ENCODE measurements around the gene UGGT2.
"Not testable (repeated sequence)": the region's sequence is repeated elsewhere in the genome, so short reads cannot be mapped to it uniquely, and the experiment has no call there.

UGGT2 gene

DNA sequence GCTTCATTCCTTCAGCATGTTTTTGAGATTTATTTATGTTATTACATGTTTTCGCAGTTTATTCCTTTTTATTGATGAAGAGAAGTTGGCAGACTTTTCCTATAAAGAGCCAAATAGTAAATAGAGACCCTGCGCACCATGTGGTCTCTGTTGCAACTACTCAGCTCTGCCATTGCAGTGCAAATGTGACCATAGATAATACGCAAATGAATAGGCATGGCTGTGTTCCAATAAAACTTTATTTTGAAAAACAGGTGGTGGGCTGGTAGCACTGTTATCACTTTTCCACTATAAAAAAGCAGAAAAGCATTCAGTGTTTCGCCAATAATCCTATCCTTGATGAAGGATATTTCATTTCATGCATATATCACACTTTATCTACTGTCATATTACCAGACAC lies 281.3 kb downstream of the UGGT2 start:
- no peak overlapping the region for H3K27ac ChIP-seq
- DNase-seq (ENCODE audit: low read depth, low spot score), result no peak

DNA sequence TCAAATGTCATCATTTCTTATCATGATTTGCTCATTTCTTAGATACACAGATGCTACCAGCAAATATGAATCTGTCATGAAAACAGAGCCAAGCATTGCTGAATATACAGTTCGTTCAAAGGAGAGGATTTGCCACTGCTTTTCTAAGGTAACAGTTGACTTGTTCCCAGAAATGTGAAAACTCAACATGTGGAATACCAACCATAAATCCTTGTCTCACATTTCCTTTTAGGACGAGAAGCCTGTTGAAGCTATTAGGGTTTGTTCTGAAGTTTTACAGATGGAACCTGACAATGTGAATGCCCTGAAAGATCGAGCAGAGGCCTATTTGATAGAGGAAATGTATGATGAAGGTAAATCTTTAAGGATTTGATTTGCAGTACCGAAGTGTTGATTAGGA lies 289.6 kb downstream of the UGGT2 start:
- H3K27ac ChIP-seq, result no peak overlapping the region
- DNase-seq (ENCODE audit: low read depth, low spot score), result no peak

DNA sequence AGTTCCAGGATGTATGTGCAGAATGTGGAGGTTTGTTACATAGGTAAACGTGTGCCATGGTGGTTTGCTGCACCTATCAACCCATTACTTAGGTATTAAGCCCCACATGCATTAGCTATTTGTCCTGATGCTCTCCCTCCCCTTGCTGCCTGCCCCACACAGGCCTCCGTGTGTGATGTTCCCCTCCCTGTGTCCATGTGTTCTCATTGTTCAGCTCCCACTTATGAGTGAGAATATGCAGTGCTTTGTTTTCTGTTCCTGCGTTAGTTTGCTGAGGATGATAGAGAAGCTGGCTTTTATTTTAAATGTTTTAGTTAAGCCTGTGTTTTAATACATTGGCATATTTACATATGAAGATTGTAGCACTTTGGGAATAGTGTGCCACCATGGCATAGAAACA lies 290.6 kb downstream of the UGGT2 start:
- not testable (repeated sequence) for DNase-seq (ENCODE audit: low read depth, low spot score); H3K27ac ChIP-seq

DNA sequence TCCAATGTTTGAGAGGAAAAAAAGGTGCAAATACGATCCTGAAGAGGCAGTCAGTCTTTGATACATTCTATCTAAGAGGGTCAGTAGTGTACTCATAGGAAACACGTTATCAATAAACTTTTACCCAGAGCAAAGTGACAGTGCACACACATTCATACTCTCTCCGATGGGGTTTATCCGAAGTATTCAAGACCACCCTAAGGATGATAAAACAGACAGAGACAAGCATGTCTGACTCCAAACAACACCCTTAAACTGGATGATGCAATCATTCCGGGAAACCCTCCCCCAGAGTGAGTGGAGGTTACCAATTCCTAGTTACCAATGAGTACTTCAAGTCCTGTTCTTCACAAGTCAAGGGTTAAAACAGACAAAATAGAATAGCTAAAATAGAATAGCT lies 297.1 kb downstream of the UGGT2 start:
- no peak for DNase-seq (ENCODE audit: low read depth, low spot score)
- H3K27ac ChIP-seq, result no peak overlapping the region

DNA sequence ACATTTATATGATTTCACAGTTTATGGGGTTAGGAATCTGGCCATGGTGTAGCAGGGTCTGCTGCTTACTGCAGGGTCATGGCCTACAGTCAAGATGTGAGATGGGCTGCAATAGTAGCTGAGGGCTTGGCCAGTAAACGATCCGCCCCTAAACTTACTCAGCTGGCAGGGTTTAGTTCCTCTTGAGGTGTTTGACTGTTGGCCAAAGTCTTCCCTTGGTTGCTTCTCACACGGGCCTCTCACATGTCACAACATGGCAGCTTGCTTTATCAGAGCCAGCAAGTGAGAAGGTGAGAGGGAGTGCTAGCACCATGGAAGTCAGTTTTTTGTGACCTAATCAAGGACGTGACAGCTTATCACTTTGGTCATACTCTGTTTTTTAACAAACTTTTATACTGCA lies 299.1 kb downstream of the UGGT2 start:
- no peak for DNase-seq (ENCODE audit: low read depth, low spot score)
- no peak overlapping the region for H3K27ac ChIP-seq

DNA sequence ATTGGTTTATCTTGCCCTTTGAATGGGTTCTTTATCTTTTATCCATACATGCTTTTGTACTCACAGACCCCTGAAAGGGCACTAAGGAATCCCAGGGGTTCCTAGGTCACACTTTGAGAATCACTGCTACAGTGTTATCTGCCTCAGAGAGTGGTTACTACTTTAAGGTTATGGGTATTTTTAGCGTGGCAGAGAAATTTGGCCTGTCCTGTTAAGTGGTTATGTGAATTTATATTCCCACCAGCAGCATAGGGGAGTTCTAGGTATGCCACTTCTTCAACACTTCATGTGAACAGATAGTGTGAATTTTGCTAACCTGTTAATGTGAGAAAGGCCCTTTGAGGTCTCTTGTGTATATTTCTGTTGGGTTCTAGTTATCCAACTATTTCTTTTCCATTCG lies 300.5 kb downstream of the UGGT2 start:
- no peak overlapping the region for H3K27ac ChIP-seq
- no peak for DNase-seq (ENCODE audit: low read depth, low spot score)
